Activated CD8-positive, alpha-beta memory T cell treated with anti-CD3 and anti-CD28 coated beads, Interleukin-2, amount 50 U/mL, for 48 hours (primary cell): ENCODE data around the gene FAM193B.
A peak's percentile ranks its signal among the peaks of the same experiment; 100 is the strongest.
"Not testable (repeated sequence)": the region's sequence is repeated elsewhere in the genome, so short reads cannot be mapped to it uniquely, and the experiment has no call there.

ENCODE experiments used
- DNase-seq: peaks from one replicate; pipeline ENCODE4 v3.0.0-alpha.2; 2020

The FAM193B gene

GRCh38 chr5:177575488-177575887 is 21.1 kb upstream of the FAM193B start:
- DNase-seq, result no peak

GRCh38 chr5:177569894-177570293 is 15.5 kb upstream of the FAM193B start:
- no peak for DNase-seq

- DNase-seq, result no peak
These were observed 14.0 kb upstream of the FAM193B start for GRCh38 chr5:177568326-177568725.

GRCh38 chr5:177565046-177565445 is 10.7 kb upstream of the FAM193B start:
- DNase-seq, result no peak

GRCh38 chr5:177559446-177559941 is 5.1 kb upstream of the FAM193B start:
- not testable (repeated sequence) for DNase-seq

GRCh38 chr5:177557796-177558195 is 3.4 kb upstream of the FAM193B start:
- DNase-seq, result no peak

GRCh38 chr5:177557041-177557647 is 2.8 kb upstream of the FAM193B start:
- no peak for DNase-seq

GRCh38 chr5:177555665-177556064 is 1.3 kb upstream of the FAM193B start:
- DNase-seq, result no peak

GRCh38 chr5:177555228-177555627 is 865 bp upstream of the FAM193B start:
- no peak for DNase-seq

GRCh38 chr5:177553671-177554429 is 513 bp downstream of the FAM193B start:
- peak; percentile 75 for DNase-seq

- no peak for DNase-seq
These were observed 1.4 kb downstream of the FAM193B start for GRCh38 chr5:177552839-177553455.

- no peak for DNase-seq
These were observed 4.2 kb downstream of the FAM193B start for GRCh38 chr5:177550122-177550521.

GRCh38 chr5:177548495-177548894 is 5.9 kb downstream of the FAM193B start:
- no peak for DNase-seq

- DNase-seq, result no peak
These were observed 6.6 kb downstream of the FAM193B start for GRCh38 chr5:177547736-177548135.

GRCh38 chr5:177546258-177546741 is 8.1 kb downstream of the FAM193B start:
- DNase-seq, result no peak

GRCh38 chr5:177545487-177546257 is 8.7 kb downstream of the FAM193B start:
- no peak for DNase-seq

- no peak for DNase-seq
These were observed 11.4 kb downstream of the FAM193B start for GRCh38 chr5:177542816-177543465.

GRCh38 chr5:177540438-177540837 is 13.9 kb downstream of the FAM193B start:
- DNase-seq, result no peak

- no peak for DNase-seq
These were observed 15.0 kb downstream of the FAM193B start for GRCh38 chr5:177539411-177539810.

- no peak for DNase-seq
These were observed 15.5 kb downstream of the FAM193B start for GRCh38 chr5:177538876-177539275.

- no peak for DNase-seq
These were observed 16.7 kb downstream of the FAM193B start for GRCh38 chr5:177537389-177538361.
